22Rv1 (cell line): ENCODE data around the gene ORAI3.

Source experiments
- ZFX ChIP-seq: fragments of 450-650 bp; IDR thresholded peaks from 2 replicates; pipeline ENCODE4 v1.6.1; 2017; ENCODE audit warnings: antibody characterized with exemption, borderline replicate concordance
- TF ChIP-seq, protein P1 (sequence below): fragments of 450-650 bp; IDR thresholded peaks from 2 replicates; pipeline ENCODE4 v1.5.1; 2017; ENCODE audit warnings: mild to moderate bottlenecking

DNA sequence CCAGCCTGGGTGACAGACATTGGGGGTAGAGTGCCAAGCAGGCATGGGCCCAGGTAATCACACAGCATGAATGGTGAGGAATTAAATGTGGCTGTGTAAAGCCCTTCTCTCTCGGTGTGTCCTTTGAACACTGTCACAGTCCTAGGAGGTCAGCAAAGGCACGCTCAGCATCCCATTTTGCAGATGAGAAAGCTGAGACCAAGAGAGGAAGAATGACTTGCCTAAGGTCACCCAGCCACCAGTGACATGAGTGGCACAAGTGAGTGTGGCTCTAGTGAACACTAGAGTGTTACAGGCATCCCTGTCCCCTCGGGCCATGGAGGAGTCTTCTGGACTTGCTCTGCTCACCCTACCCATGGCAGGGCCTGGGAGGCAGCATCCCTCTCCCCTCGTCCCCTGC is 41.8 kb upstream of the ORAI3 start:
- TF ChIP-seq, protein P1, sequence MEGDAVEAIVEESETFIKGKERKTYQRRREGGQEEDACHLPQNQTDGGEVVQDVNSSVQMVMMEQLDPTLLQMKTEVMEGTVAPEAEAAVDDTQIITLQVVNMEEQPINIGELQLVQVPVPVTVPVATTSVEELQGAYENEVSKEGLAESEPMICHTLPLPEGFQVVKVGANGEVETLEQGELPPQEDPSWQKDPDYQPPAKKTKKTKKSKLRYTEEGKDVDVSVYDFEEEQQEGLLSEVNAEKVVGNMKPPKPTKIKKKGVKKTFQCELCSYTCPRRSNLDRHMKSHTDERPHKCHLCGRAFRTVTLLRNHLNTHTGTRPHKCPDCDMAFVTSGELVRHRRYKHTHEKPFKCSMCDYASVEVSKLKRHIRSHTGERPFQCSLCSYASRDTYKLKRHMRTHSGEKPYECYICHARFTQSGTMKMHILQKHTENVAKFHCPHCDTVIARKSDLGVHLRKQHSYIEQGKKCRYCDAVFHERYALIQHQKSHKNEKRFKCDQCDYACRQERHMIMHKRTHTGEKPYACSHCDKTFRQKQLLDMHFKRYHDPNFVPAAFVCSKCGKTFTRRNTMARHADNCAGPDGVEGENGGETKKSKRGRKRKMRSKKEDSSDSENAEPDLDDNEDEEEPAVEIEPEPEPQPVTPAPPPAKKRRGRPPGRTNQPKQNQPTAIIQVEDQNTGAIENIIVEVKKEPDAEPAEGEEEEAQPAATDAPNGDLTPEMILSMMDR: no peak
- TF ChIP-seq ZFX: no peak
